ENCODE data around the gene PHF21A. TPM values are rescaled to one million over a fixed set of nuclear protein-coding genes. Genes with fewer than 3 reads are reported as not detected.

Gene PHF21A
- total and polyA plus RNA-seq, 2 of the 13 experiments (the other 11 are each of a cell fraction or from before 2014, with no cell fraction given), result 4.1 to 34.6 TPM

- intact Hi-C loops (cut with micrococcal nuclease; ENCODE audit: unreplicated experiment), result no loop called here
- no peak overlapping the region for H3K4me2 ChIP-seq (ENCODE audit: low read depth, low read length)
- no peak overlapping the region for H3K9ac ChIP-seq (ENCODE audit: insufficient read depth, low read depth, low read length)
- ChIA-PET CTCF (ENCODE audit: low intra/inter-chr PET ratio, low total read pairs) (no interaction called here), POLR2A (no interaction called here)
- FAIRE-seq (no peak), ATAC-seq (no peak), DNase-seq (ENCODE audit: low spot score) (no peak)
- no peaks in the 10 kb centered on the region for H3K4me1 ChIP-seq (ENCODE audit: insufficient read depth, low read length)
- H3K27me3 ChIP-seq (ENCODE audit: control insufficient read depth in 1 of 2, insufficient read depth in 2 of 2, low read length in 2 of 2), result no peaks in the 10 kb centered on the region
- H3K79me2 ChIP-seq (ENCODE audit: insufficient read depth, low read length), result no peaks in the 10 kb centered on the region
- no peaks in the 10 kb centered on the region; a peak in 1 of 5 replicates for H3K36me3 ChIP-seq (replicated peaks in 1 of 2; ENCODE audit: control insufficient read depth in 1 of 2, insufficient read depth in 2 of 2, low read length in 2 of 2)
- H3K27ac ChIP-seq (ENCODE audit: extremely low read length, insufficient read depth, low read length), result no peak overlapping the region
- 95% methylated on average over 10 of the region's 10 CpGs for WGBS (ENCODE audit: low lambda C conversion rate)
- TF ChIP-seq PBX2 (CRISPR knock-in tag; IDR thresholded peaks at IDR 0.05) (no peak), MYC (CRISPR knock-in tag; IDR thresholded peaks at IDR 0.05; ENCODE audit: borderline replicate concordance) (no peak), ZSCAN29 (CRISPR knock-in tag; conservative IDR thresholded peaks at IDR 0.05) (no peak), GMEB1 (CRISPR knock-in tag; IDR thresholded peaks at IDR 0.05; ENCODE audit: borderline replicate concordance) (no peak), ZNF337 (CRISPR knock-in tag; IDR thresholded peaks at IDR 0.05; ENCODE audit: borderline replicate concordance, low read depth) (no peak), PATZ1 (CRISPR knock-in tag; IDR thresholded peaks at IDR 0.05) (no peak), MEIS1 (CRISPR knock-in tag; IDR thresholded peaks at IDR 0.05; ENCODE audit: borderline replicate concordance) (no peak), TOPORS (CRISPR knock-in tag; IDR thresholded peaks at IDR 0.05) (no peak), ZNF138 (CRISPR knock-in tag; IDR thresholded peaks at IDR 0.05; ENCODE audit: low read depth) (no peak), NR2F2 (IDR thresholded peaks at IDR 0.05; ENCODE audit: borderline replicate concordance, low read depth) (no peak), MED1 (CRISPR knock-in tag; IDR thresholded peaks at IDR 0.05) (no peak), TRIM24 (CRISPR knock-in tag; IDR thresholded peaks at IDR 0.05) (no peak), ZNF234 (CRISPR knock-in tag; conservative IDR thresholded peaks at IDR 0.05) (no peak), ZKSCAN5 (CRISPR knock-in tag; IDR thresholded peaks at IDR 0.05) (no peak), SNAPC2 (CRISPR knock-in tag; IDR thresholded peaks at IDR 0.05) (no peak)
- in situ Hi-C loops (cut with HindIII; ENCODE audit: extremely low pct_ligation_motif_present, low pct_unique_long_range_greater_than_20kb), result no loop called here
- no peak overlapping the region for H3K4me3 ChIP-seq (replicated peaks in 1 of 3; ENCODE audit: insufficient read depth in 1 of 3, low read depth in 2 of 3, low read length in 3 of 3)
- BruUV-seq (replicated peaks), result no TSS peak
- no peaks in the 10 kb centered on the region for H3K9me3 ChIP-seq (ENCODE audit: low read length)
- no peaks in the 10 kb centered on the region for H4K20me1 ChIP-seq (ENCODE audit: insufficient read depth, low read length)
- no peak overlapping the region for H2AFZ ChIP-seq (ENCODE audit: low read length)
Measured at GRCh38 chr11:45994371-45995341, 126.6 kb downstream of the PHF21A start.
